ENCODE measurements around the gene RPL28.

Gene RPL28

DNA sequence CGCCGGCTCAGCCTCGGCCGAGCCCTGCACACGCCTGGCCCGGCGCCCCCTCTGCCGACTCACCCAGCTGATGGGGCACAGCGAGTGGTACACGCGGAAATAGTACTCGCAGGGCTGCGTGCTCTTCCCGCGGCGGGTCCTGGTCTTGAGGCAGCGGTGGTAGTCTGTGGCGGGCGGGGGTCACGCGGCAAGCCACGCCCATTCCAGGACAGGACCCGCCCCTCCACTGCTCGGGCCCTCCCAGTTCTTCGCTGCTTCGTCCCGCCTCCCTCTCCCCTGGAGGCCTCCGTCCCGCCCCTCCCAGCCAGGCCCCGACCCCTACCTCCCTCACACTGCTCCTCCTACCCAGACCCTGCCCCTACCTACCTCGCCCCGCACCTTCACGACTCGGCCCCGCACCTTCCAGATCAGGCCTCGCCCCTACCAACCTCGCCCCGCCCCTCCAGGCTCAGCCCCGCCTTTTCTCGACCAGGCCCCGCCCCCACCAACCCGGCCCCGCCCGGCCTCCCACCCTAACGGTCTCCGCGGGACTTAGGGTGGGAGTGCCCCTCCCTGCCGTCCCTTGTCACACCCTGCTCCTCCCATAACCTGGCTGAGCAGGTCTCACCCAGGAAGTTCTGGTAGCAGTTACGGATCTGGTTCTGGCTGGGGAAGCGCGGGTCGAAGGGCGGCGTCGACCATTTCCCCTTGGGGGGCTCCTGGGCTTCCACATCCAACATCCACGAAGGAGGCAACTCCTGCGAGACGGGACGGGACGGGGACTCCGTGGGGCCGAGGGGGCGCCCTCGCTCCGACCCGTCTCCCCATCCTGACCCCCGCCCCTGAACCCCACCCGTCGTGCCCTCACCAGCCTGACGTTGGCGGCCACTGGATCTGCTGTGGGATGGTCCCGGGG is 31.7 kb upstream of the RPL28 start:
- DNase-seq: no peak

DNA sequence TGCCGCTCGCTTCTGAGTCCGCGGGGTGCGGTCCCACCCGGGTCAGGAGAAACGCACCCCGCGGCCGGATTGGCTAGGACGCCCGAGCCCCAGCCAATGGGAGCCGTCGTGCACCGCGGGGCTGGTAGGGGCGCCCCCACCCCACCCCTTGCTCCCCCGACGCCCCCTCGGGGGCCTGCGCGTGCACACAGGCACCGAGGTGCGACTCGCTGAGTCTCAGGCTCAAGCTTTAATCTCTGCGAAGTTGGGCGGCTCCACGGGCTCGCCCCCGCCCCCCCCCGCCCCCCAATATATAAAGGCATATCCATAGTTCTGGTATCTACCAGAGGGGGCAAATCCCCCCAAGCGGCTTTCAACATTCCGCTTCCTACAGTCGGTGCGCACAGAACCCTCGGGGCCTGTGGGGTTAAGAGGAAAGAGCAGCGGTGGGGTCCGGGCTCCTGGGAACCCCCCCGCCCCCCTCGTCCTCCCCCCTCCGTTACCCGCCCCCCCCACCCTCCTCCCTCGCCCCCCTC is 31.0 kb upstream of the RPL28 start, which contains the start of gene COX6B2:
COX6B2 (minus strand) TSS at position 22 of the 515 bp plus-strand sequence. CDS start 198 bp downstream, outside the sequence.
- DNase-seq: no peak

DNA sequence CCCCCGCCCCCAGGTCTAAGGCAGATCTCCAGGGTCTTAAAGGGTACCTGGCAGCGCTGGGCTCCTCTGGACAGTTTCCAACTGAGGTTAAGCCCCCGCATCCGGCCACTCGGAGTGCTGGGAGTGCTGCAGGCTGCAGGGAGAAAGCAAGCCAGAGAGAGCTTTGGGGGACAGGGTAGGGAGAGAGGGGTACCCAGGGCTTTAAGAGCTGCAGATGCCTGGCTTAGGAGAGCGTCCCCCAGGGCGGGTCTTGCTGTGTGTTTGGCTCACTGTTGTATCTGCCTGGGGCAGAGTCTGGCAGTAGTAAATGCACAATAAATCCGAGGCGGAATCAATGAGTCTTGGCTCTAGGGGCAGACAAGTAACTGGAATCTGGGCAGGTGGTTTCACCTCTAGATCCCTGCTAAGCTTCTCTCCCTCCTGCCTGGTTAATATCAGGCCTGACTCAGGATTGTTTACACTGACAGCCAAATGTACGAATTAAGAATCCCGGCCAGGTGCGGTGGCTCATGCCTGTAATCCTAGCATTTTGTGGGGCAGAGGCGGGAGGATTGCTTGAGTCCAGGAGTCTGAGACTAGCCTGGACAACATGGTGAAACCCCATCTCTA is 30.4 kb upstream of the RPL28 start:
- no peak for DNase-seq

DNA sequence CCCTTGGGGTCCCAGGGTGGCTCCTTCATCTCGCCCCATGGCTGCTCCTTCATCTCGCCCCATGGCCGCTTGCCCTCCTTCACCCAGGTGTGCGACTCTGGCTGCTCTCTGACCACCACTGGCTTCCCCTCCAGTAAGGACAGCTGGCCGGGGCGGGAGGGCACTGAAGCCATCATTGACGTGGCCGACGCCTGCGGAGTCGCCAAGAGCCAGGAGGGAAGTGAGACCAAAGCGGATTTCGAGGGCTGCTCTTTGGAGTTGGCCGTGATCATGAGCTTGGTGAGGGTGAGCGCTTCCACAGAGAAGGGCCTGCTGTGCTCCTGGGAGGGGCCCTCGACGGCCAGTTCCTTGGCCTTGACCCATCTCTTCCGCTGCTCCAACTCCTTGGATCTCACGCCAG is 27.2 kb upstream of the RPL28 start:
- DNase-seq: no peak

DNA sequence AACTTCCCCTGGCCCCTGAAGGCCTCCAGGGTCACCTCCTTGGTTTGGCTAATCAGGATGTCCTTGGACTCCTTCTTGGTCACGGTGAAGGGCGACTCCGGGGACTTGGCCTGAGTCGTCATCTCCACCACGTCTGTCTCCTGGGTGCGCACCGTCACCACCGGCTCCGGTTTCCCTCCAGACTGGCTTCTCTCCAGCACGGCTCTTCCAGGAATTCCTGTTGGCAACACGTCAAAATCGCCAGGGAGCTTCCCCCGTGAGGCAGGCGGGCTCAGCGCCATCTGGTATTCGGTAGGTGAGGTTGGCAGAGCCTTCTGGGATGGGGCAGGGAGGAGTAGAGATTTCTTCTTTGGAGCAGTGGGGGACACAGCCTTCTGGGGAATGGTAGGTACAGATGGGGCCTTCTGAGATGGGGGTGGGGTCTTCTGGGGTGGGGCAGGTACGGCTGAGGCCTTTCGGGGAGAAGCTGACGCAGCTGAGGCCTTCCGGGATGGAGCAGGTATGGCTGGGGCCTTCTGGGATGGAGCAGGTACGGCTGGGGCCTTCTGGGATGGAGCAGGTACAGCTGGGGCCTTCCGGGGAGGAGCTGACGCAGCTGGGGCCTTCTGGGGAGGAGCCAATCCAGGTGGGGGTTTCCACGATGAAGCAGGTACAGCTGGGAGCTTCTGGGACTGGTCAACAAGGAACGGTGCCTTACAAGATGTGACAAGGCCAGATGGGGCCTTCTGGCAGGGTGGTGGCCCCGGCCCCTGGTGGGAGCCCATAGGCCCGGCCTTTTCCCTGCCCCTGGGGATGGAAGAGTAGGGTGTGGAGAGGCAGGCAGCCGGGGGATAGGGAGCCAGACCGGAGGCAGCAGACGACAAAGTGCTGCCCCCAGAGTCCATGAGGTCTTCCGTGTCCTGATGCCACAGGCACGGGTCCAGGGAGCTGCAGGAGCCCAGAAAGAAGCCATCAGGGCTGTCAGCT is 26.5 kb upstream of the RPL28 start:
- no peak for DNase-seq

DNA sequence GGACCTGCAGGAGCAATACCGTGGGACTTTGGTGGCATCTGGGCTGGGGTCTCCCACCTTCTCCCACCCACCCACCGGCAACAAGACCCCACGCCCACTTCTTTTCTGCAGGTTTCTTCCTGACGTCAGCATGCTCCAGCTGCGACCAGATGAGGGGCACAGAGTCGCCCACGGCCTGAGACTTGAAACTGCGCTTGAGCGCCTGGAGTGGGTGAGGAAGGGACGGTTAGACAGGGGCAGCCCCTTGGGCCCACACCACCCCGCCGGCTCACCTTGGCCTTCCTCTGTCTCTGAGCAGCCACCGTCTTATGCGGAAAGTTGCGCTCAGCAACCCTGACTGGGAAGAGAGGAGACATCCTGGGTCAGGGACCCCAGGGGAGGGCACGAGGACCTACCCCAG is 24.8 kb upstream of the RPL28 start:
- no peak for DNase-seq

DNA sequence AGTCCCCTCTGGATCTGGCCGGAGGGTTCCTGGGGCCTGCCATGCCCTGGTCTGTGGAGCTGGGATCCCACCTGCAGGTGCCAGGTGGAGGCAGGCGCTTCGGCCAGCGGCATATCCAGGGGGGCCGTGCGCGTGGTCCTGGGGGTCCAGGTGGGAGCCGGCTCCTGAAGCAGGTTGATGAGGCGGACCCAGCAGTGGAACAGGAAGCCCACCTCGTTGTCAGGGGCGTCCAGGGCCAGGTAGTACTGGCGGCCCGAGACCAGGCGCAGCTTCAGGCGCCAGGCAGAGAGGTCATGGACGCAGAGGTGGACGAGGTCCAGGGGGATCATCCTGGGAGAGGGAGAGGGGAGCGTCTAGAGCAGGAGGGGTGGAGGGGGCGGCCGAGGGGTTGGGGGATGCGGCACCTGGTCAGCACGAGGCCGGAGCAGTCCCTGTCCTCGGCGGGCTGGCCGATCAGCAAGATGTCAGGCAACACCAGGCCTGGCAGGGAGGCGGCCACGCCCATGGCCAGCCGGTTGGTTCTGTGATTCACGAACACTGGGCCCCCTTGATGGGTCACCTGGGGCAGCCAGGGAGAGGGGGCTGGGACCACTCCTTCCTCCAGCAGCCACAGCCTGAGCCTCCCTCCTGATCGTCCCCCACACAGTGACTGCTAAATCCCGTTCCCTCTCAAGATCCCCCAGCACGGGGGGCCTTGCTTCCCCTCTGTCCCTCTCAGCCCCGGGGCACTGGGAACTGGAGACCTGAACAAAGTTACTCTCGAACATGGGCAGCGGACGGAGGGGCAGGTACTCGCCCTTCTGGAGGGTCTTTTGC is 23.4 kb upstream of the RPL28 start:
- no peak for DNase-seq

DNA sequence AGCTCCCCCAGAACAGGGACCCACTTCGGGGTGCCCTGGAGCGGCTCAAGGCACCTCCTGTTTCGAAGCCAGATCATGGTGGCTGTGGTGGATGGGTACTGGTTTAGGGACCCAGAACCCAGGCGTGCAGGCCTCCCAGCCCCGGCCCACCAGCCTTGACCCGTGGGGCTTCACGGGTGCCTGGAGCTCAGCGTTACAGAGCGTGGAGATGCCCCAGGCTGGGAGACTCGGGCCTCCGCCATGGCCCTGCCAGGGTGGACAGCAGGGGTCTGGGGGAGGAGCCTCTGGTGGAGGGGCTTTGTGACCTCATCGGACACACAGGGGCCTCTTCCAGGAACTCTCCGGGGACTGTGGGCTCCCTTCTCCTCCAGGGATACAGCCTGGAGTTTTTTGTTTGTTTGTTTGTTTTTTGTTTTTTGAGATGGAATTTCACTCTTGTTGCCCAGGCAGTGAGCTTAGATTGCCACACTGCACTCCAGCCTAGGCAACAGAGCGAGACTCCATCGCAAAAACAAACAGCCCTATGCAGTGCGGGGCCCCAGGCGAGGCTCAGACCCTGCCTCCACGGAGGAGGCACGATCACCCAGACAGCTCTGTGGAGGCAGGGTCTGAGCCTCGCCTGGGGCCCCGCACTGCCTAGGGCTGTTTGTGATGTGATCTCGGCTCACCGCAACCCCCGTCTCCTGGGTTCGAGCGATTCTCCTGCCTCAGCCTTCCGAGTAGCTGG is 22.6 kb upstream of the RPL28 start, which contains the start of gene GARIN5B:
GARIN5B (minus strand) TSS at position 271 of the 727 bp plus-strand sequence; CDS start at position 77, 194 bp downstream.
- no peak for DNase-seq

DNA sequence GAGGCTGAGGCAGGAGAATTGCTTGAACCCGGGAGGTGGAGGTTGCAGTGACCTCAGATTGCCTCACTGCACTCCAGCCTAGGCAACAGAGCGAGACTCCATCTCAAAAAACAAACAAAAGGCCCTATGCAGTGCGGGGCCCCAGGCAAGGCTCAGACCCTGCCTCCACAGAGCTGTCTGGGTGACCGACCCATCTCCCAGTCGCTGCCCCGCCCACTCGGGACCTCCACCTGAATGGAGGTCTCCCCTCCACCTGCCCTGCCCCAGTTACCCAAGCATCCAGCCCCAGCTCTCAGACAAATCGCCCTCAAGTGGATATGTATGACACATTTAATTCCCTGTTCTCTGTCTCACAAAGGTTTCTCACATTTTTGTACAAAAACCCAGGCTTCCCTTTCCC is 20.5 kb upstream of the RPL28 start:
- DNase-seq: no peak

DNA sequence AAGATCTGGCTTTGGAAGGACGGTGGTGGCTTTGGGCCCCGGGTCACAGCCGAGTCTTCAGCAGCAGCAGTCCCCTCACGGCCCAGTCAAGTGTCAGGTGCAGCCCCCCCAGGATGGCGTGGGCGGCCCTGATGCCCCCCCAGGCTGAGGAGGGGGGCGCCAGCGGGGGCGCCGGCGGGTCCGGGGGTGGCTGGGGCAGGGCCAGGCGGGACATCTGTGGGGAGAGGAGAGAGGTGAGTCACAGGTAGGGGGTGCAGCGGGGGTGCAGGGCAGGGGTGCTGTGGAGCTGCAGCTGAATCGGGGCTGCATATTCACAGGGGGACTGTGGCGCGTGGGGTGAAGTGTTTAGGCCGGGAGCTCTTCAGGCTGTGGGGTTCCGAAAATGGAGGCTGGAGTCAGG is 19.8 kb upstream of the RPL28 start:
- DNase-seq: no peak

DNA sequence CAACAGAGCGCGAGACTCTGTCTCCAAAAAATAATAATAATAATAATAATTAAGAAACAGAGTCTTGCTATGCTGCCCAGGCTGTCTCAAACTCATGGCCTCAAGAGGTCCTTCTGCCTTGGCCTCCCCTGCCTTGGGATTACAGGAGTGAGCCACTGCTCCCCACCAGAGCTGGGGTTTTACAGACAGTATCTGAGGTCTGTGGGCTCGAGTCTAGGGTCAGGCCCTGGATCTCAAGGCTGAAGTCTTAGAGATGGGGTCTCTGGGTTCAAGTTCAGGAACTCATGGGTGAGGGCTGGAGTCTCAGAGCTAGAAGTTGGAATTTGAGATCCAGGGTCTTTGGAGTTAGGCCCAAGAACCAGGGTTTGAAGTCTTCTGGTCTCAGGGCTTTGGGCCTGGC is 18.9 kb upstream of the RPL28 start:
- no peak for DNase-seq

DNA sequence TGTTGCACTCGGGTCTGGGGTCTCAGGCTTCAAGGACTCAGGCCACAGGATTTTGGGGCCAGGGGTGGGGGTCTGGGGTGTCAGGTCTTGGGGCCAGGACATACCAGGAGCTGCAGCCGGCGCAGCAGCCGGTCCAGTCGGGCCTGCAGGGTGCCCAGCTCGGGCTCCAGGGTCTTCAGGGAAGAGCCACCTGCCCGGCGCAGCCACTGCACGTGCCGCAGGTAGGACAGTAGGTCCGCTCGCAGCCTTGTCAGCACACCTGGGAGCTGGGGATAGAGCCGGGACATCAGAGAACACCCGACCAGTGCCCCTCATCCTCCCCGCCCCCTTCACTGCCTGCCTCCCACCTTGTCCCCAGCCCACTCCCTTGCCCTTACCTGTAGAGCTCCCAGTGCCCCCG is 17.6 kb upstream of the RPL28 start:
- DNase-seq: no peak

DNA sequence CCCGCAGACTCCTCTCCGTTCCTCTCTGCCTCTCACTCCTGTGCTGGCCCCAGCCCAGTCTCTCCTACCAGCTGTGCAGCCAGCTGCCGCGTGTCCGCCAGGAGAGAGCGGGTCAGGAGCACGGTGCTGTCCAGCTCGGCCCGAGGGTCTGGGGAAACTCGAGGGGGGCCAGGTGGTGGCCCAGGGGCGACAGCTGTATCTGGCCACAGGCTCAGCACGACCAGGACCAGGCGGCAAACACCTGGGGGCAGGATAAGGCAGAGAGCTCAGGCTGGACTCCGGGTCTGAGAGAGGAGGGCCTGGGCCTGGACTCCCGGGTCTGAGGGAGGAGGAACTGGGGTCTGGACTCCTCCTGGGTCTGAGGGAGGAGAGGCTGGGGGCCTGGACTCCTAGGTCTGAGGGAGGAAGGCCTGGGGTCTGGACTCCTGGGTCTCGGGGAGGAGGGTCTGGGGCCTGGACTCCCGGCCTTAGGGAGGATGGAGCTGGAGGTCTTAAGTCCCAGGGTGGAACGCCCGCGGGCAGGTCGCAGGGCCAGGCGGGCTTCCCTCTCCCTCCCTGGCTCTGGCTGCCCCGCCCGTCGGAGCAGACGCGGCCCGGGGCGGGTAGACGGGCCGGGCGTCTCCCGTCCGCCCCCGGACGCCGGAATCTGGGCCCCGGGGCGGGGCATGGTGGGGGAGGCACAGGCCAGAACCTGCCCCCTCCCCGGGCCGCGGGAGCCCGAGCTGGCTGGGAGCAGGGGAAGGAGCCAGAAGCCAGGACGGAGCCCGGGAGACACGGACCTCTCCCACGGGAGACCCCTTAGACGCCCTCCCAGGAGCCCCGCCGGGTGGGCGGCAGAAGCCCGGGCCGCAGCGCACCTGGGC is 16.8 kb upstream of the RPL28 start:
- no peak for DNase-seq

DNA sequence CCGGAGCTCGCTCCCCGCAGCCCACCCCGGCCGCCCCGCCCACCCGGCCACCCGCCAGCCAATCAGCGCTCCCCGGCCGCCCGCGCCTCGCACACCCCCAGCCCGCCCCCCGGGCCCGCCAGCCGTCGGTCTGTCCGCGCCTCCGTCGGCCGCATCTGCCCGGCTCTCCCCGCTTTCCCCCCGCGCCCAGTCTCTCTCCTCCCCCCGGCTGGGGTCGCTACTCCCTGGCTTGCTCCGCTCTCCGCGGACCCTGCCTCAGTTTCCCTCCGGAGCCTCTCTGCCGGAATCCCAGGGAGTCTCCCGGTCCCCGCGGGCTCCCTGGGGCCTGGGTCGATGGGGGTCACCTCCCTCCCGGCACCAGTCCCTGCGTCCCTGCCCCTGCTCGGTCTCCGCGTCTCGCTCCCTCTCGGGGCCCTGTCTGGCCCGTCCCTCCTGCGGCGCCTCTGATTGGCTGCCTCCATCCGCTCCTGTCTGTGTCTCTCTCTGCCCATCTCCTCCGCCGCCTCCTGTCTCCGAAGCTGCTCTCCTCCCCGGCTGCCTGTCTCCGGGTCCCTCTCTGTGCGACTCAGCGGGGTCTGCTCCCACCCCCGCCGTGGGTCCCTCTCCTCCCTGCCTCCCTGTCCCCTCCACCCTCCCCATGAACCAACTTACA is 16.0 kb upstream of the RPL28 start:
- DNase-seq: no peak

DNA sequence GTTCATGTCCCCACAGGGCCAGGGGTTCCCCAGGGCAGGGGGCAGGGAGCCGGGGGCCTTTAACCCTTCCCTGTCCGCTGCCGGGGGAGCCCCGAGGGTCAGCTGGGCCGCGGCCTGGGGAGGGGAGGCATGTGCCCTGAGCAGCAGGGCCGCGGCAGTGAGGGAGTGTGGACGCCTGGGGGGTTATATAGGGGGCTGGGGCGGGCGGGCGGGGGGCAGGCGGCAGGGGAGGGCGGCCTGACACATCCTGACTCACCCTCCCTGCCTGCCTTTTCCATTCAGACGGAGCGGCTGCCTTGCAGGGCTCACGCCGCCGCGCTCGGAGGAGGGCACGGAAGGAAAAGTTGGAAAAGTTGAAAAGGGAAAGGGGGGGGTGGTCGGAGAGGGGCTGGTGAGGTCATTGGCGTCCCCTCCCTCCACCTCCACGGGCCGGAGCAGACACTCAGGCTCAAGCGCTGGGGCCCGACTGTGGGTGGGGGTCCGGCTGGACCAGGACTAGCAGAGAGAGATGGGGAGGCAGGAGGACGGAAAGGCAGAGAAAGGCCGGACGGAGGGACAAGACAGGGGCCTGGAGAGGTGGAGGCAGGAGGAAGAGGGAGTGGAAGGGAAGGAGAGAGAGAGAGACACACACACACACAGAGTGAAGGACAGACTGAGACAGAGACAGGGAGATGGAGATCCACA is 15.3 kb upstream of the RPL28 start, which contains the start of gene IL11:
IL11 (minus strand) TSS at position 159 of the 684 bp plus-strand sequence; CDS start at position 6, 153 bp downstream.
- no peak for DNase-seq

DNA sequence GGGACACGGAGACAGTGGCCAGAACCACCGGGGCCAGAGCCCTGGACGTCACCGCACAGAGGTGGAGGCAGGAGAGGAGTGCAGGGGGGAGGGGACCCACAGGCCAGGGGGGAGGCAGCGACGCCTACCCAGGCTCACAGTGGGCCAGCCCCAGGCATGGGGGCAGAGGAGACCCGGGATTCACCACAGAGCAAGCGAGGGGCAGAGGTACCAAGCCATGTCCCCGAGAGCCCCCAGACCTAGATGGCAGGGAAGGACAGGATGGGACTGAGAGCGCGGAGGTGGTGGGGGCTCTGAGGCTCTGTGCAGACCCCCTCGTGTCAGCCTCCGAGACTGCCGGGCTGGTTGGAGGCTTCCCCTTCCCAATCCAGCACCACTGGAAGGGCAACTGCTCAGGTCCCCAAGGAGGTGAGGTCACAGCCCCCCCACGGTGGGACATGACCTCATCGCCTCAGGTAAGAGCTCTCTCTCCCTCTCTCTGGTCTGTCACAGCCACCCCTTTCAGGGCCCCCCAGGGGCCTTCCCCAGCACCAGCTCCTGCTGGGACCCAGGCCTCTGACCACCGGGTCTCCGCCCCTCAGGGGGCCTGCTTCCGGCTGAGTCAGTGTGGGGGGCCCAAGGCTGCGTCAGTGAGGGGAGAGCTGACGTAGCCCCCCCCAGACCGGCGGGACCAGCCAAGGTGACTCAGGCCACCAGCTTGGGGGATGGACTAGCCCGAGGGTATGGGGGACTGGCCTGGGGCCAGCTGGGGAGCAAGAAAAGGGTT is 13.2 kb upstream of the RPL28 start:
- DNase-seq: no peak

DNA sequence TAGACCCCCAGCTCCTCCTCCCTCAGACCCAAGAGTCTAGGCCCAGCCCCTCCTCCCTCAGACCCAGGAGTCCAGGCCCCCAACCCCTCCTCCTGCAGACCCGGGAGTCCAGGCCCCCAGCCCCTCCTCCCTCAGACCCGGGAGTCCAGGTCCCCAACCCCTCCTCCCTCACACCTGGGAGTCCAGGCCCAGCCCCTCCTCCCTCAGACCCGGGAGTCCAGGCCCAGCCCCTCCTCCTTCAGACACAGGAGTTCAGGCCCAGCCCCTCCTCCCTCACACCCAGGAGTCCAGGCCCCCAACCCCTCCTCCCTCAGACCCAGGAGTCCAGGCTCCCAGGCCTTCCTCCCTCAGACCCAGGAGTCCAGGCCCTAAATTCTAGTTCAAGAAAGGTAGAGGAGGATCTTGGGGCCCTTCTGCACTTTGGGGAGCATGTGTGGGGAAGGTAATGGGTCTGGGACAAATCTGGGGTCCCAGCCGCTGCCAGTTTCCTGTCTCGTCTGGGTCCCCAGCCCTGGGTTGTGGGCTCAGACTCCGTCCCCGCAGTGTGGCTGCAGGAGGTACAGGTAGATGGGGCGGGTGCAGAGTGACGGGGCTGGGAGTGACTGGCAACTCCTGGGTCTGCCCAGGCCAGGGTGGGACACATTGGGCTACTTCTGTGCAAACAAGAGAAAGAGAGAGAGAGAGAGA is 12.3 kb upstream of the RPL28 start:
- no peak for DNase-seq

All from cerebellar nuclear complex (tissue), 1 donor.